Mesothelial cell of epicardium (in vitro differentiated cells): ENCODE measurements around the gene AKR1B1. TPM values are rescaled to one million over a fixed set of nuclear protein-coding genes. Genes with fewer than 3 reads are reported as not detected.

Source experiments
- DNase-seq, 2 experiments: peaks; one replicate each; pipeline ENCODE4 v3.0.0; 2021; ENCODE audit warnings: low spot score in 2 of 2; ENCODE audit not compliant: unreplicated experiment in 2 of 2
- H3K27ac Mint-ChIP-seq: 2 replicates; pipeline ENCODE4 v1.8.0; 2021; ENCODE audit warnings: mixed read lengths
- H3K27me3 Mint-ChIP-seq: 2 replicates; pipeline ENCODE4 v1.8.0; 2021; ENCODE audit warnings: low read depth, mixed read lengths
- H3K36me3 Mint-ChIP-seq: 2 replicates; pipeline ENCODE4 v1.8.0; 2021; ENCODE audit warnings: mixed read lengths
- H3K4me1 Mint-ChIP-seq: 2 replicates; pipeline ENCODE4 v1.8.0; 2021; ENCODE audit warnings: mixed read lengths
- H3K4me3 Mint-ChIP-seq: 2 replicates; pipeline ENCODE4 v1.8.0; 2021; ENCODE audit warnings: mild to moderate bottlenecking, moderate library complexity, mixed read lengths
- H3K9me3 Mint-ChIP-seq: 2 replicates; pipeline ENCODE4 v1.8.0; 2021; ENCODE audit warnings: mixed read lengths
- CTCF ChIP-seq: fragments of 200-600 bp; sonication (generic); IDR thresholded peaks from one replicate; pipeline ENCODE4 v1.5.0; 2021; ENCODE audit warnings: antibody characterized with exemption; ENCODE audit not compliant: unreplicated experiment
- total RNA-seq: library from RNA; stranded (reverse); gene quantifications from 3 replicates; pipeline ENCODE4 v1.2.1, GENCODE V29; 2021

AKR1B1 gene
- total RNA-seq, 1 donor from 2014 or later: 91.9 TPM

GRCh38 chr7:134433430-134433829 is 25.5 kb downstream of the AKR1B1 start:
- H3K4me3 Mint-ChIP-seq: no peak overlapping the region

GRCh38 chr7:134432296-134433152 is 26.4 kb downstream of the AKR1B1 start:
- Mint-ChIP-seq H3K27ac (peak overlapping the region; percentile 86), H3K9me3 (peaks cover 10% of the 10 kb centered on the region), H3K27me3 (peaks cover 18% of the 10 kb centered on the region), H3K36me3 (peaks cover under 1% of the 10 kb centered on the region), H3K4me1 (peaks cover 9% of the 10 kb centered on the region), H3K4me3 (peak overlapping the region; percentile 74)
- DNase-seq: peak; percentile 39 to 77
- TF ChIP-seq CTCF: peak; percentile 69

More at GRCh38 chr7:134433430-134433829, 25.5 kb downstream of the AKR1B1 start:
- peaks cover 15% of the 10 kb centered on the region for H3K9me3 Mint-ChIP-seq
- TF ChIP-seq CTCF: no peak
- peaks cover 4% of the 10 kb centered on the region for H3K36me3 Mint-ChIP-seq
- DNase-seq: no peak
- peaks cover 18% of the 10 kb centered on the region for H3K27me3 Mint-ChIP-seq
- no peak overlapping the region for H3K27ac Mint-ChIP-seq
- H3K4me1 Mint-ChIP-seq: peaks cover 9% of the 10 kb centered on the region

- Mint-ChIP-seq H3K4me1 (peaks cover 9% of the 10 kb centered on the region), H3K4me3 (peak overlapping the region; percentile 74), H3K9me3 (peaks cover 10% of the 10 kb centered on the region), H3K36me3 (no peaks in the 10 kb centered on the region), H3K27me3 (peaks cover 22% of the 10 kb centered on the region), H3K27ac (no peak overlapping the region)
- TF ChIP-seq CTCF: no peak
- no peak for DNase-seq
Observed at GRCh38 chr7:134431815-134432214, 27.1 kb downstream of the AKR1B1 start.

GRCh38 chr7:134429481-134429880 is 29.4 kb downstream of the AKR1B1 start:
- H3K4me1 Mint-ChIP-seq: peaks cover 6% of the 10 kb centered on the region
- no peak for TF ChIP-seq CTCF
- H3K4me3 Mint-ChIP-seq: no peak overlapping the region
- H3K9me3 Mint-ChIP-seq: peaks cover 5% of the 10 kb centered on the region
- peaks cover 26% of the 10 kb centered on the region for H3K27me3 Mint-ChIP-seq
- no peak for DNase-seq
- H3K27ac Mint-ChIP-seq: no peak overlapping the region
- no peaks in the 10 kb centered on the region for H3K36me3 Mint-ChIP-seq

GRCh38 chr7:134428942-134429341 is 30.0 kb downstream of the AKR1B1 start:
- Mint-ChIP-seq H3K4me3 (no peak overlapping the region), H3K9me3 (peaks cover 5% of the 10 kb centered on the region), H3K27me3 (peaks cover 29% of the 10 kb centered on the region), H3K27ac (no peak overlapping the region), H3K36me3 (no peaks in the 10 kb centered on the region), H3K4me1 (peaks cover 6% of the 10 kb centered on the region)
- no peak for DNase-seq
- TF ChIP-seq CTCF: no peak
